PC-3 (cell line): ENCODE measurements around the gene ICAM2. TPM values are rescaled to one million over a fixed set of nuclear protein-coding genes. Genes with fewer than 3 reads are reported as not detected.

Experiments
- ATAC-seq: fragments of 200-7000 bp; cut with Tn5 transposase; 2 replicates; pipeline ENCODE4 v1.9.1; 2020; ENCODE audit warnings: mild to moderate bottlenecking, moderate library complexity
- BruUV-seq: library from RNA; stranded (reverse); fragments of 400-500 nt; replicated peaks from 2 replicates; lab custom pipeline; 2021; lab: Mats Ljungman, UMichigan
- CTCF ChIA-PET: fragments of 300-600 bp; sonication (Branson Sonifier 250); formaldehyde crosslinking; loops from one replicate; lab custom pipeline; 2022; ENCODE audit warnings: antibody characterized with exemption; lab: Charles Lee
- POLR2A ChIA-PET: fragments of 300-600 bp; sonication (Branson Sonifier 250); formaldehyde crosslinking; loops from one replicate; lab custom pipeline; 2022; ENCODE audit warnings: antibody characterized with exemption; ENCODE audit not compliant: unreplicated experiment; lab: Charles Lee
- DNase-seq: peaks from one replicate; pipeline ENCODE4 v3.0.0-alpha.2; 2015
- H2AFZ ChIP-seq: fragments of 300-600 bp; sonication (generic); 2 replicates; pipeline ENCODE4 v1.6.0; 2016; ENCODE audit warnings: antibody characterized with exemption, low read length
- H3F3A ChIP-seq: fragments of 300-600 bp; sonication (generic); one replicate; pipeline ENCODE4 v1.6.0; 2017; ENCODE audit warnings: antibody characterized with exemption, low read length, control low read depth, mild to moderate bottlenecking; ENCODE audit not compliant: unreplicated experiment
- H3K27ac ChIP-seq: fragments of 300-600 bp; sonication (generic); 2 replicates; pipeline ENCODE4 v1.5.1; 2016; ENCODE audit warnings: mild to moderate bottlenecking, low read length
- H3K27me3 ChIP-seq: fragments of 300-600 bp; sonication (generic); 2 replicates; pipeline ENCODE4 v1.6.1; 2016; ENCODE audit warnings: low read length, mixed read lengths
- H3K36me3 ChIP-seq: fragments of 300-600 bp; sonication (generic); 2 replicates; pipeline ENCODE4 v1.6.1; 2016; ENCODE audit warnings: low read depth, mixed run types, low read length, mixed read lengths
- H3K4me1 ChIP-seq: fragments of 300-600 bp; sonication (generic); 2 replicates; pipeline ENCODE4 v1.5.1; 2016; ENCODE audit warnings: low read length; ENCODE audit not compliant: insufficient read depth
- H3K4me2 ChIP-seq: fragments of 300-600 bp; sonication (generic); 2 replicates; pipeline ENCODE4 v1.6.0; 2016; ENCODE audit warnings: low read length
- H3K4me3 ChIP-seq: fragments of 300-600 bp; sonication (generic); 2 replicates; pipeline ENCODE4 v1.5.1; 2016; ENCODE audit warnings: mild to moderate bottlenecking, low read length, mixed read lengths
- H3K79me2 ChIP-seq: fragments of 300-600 bp; sonication (generic); 2 replicates; pipeline ENCODE4 v1.6.1; 2017; ENCODE audit warnings: low read length, mixed read lengths
- H3K9ac ChIP-seq: fragments of 300-600 bp; sonication (generic); 2 replicates; pipeline ENCODE4 v1.6.0; 2016; ENCODE audit warnings: mild to moderate bottlenecking, low read length
- H3K9me2 ChIP-seq: fragments of 300-600 bp; sonication (generic); replicated peaks from 2 replicates; pipeline ENCODE4 v1.6.1; 2016; ENCODE audit warnings: mixed run types, low read length, mixed read lengths
- H3K9me3 ChIP-seq: fragments of 300-600 bp; sonication (generic); 2 replicates; pipeline ENCODE4 v1.6.1; 2016; ENCODE audit warnings: low read length, mixed read lengths
- H4K20me1 ChIP-seq: fragments of 300-600 bp; sonication (generic); 2 replicates; pipeline ENCODE4 v1.6.1; 2016; ENCODE audit warnings: low read length, mixed read lengths
- EZH2 ChIP-seq: fragments of 300-600 bp; sonication (generic); IDR thresholded peaks from one replicate; pipeline ENCODE4 v1.6.1; 2017; ENCODE audit warnings: antibody characterized with exemption, mild to moderate bottlenecking, low read length; ENCODE audit not compliant: unreplicated experiment
- EZH2phosphoT487 ChIP-seq: fragments of 300-600 bp; sonication (generic); IDR thresholded peaks from 2 replicates; pipeline ENCODE4 v1.6.1; 2018; ENCODE audit warnings: mild to moderate bottlenecking, antibody characterized with exemption, low read length, borderline replicate concordance
- intact Hi-C: fragments of 100-400 bp; cut with micrococcal nuclease; formaldehyde crosslinking; loops from 2 replicates; pipeline ENCODE4 v1.9.0; 2023
- total RNA-seq: library from RNA; depleted of rRNA; stranded (reverse); fragments of >200 nt; gene quantifications from 2 replicates; pipeline ENCODE4 v1.2.3, GENCODE V29; 2014
- TF ChIP-seq, protein P1 (sequence below): fragments of 300-600 bp; sonication (generic); conservative IDR thresholded peaks from 2 replicates; pipeline ENCODE4 v1.5.1; 2017; ENCODE audit warnings: antibody characterized with exemption, low read depth, mild to moderate bottlenecking, low read length

The ICAM2 gene
- total RNA-seq, 1 experiment from 2014 or later: not detected

GRCh38 chr17:64017381-64017980 is 3.0 kb downstream of the ICAM2 start:
- TF ChIP-seq EZH2phosphoT487: no peak
- TF ChIP-seq, protein P1, sequence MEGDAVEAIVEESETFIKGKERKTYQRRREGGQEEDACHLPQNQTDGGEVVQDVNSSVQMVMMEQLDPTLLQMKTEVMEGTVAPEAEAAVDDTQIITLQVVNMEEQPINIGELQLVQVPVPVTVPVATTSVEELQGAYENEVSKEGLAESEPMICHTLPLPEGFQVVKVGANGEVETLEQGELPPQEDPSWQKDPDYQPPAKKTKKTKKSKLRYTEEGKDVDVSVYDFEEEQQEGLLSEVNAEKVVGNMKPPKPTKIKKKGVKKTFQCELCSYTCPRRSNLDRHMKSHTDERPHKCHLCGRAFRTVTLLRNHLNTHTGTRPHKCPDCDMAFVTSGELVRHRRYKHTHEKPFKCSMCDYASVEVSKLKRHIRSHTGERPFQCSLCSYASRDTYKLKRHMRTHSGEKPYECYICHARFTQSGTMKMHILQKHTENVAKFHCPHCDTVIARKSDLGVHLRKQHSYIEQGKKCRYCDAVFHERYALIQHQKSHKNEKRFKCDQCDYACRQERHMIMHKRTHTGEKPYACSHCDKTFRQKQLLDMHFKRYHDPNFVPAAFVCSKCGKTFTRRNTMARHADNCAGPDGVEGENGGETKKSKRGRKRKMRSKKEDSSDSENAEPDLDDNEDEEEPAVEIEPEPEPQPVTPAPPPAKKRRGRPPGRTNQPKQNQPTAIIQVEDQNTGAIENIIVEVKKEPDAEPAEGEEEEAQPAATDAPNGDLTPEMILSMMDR: peak; percentile 53
- TF ChIP-seq EZH2: no peak
- H3K4me2 ChIP-seq: no peak overlapping the region
- H3K9me3 ChIP-seq: no peaks in the 10 kb centered on the region
- H3K79me2 ChIP-seq: no peaks in the 10 kb centered on the region
- CTCF ChIA-PET: interaction anchor here (1.5 to 2.1 kb wide), 2 partner anchors 11 to 116 kb away, joined by 6 to 8 read pairs; no protein-coding TSS in a partner anchor
- H3K27ac ChIP-seq: no peak overlapping the region
- POLR2A ChIA-PET: interaction anchor here (0.6 to 0.7 kb wide), 2 partner anchors 251 to 489 kb away, joined by 3 to 4 read pairs; partner anchors contain the start of gene DDX5
- no peak overlapping the region for H2AFZ ChIP-seq
- DNase-seq: peak; percentile 37
- no peaks in the 10 kb centered on the region for H3F3A ChIP-seq
- H3K9ac ChIP-seq: no peak overlapping the region
- H3K27me3 ChIP-seq: no peaks in the 10 kb centered on the region
- no peaks in the 10 kb centered on the region for H3K4me1 ChIP-seq
- intact Hi-C loops: loop anchor here (2.0 kb wide), 1 partner anchor 99 kb away; the partner anchor contains the start of gene GH1
- H4K20me1 ChIP-seq: no peaks in the 10 kb centered on the region
- BruUV-seq: no TSS peak
- H3K9me2 ChIP-seq: no peaks in the 10 kb centered on the region
- H3K36me3 ChIP-seq: no peaks in the 10 kb centered on the region
- no peak overlapping the region for H3K4me3 ChIP-seq
- no peak for ATAC-seq

DNA sequence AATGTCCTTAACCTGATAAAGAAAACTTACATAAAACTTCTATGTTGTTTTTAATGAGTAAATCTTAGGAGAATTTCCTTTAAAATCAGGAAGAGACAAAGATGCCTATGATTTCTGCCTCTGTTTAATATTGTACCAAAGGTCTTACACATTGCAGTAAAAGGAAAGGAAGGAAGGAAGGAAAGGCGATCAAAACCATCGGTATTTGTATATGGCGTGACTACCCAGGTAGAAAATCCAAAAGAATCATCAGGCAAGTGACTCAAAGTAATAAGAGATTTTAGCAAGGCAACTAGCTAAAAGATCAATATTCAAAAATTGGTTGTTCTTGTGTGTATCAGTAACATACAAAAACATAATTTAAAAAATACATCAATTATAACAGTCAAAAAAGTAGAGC is 3.5 kb downstream of the ICAM2 start:
- TF ChIP-seq EZH2 (no peak), EZH2phosphoT487 (no peak)
- TF ChIP-seq, protein P1: no peak
- Histone ChIP-seq H3K79me2 (no peaks in the 10 kb centered on the region), H3K27ac (no peak overlapping the region), H3K9ac (no peak overlapping the region), H3F3A (no peaks in the 10 kb centered on the region), H3K4me3 (no peak overlapping the region), H3K4me2 (no peak overlapping the region), H3K36me3 (no peaks in the 10 kb centered on the region), H3K27me3 (no peaks in the 10 kb centered on the region), H3K4me1 (no peaks in the 10 kb centered on the region), H3K9me3 (no peaks in the 10 kb centered on the region), H2AFZ (no peak overlapping the region), H3K9me2 (no peaks in the 10 kb centered on the region), H4K20me1 (no peaks in the 10 kb centered on the region)
- no peak for DNase-seq
- CTCF ChIA-PET: interaction anchor here (0.5 to 2.1 kb wide), 5 partner anchors 9 to 402 kb away, joined by 3 to 8 read pairs (median 6); no protein-coding TSS in a partner anchor
- no TSS peak for BruUV-seq
- intact Hi-C loops: loop anchor here (2.0 kb wide), 1 partner anchor 98 kb away; the partner anchor contains the start of gene GH1
- POLR2A ChIA-PET: interaction anchor here (0.6 kb wide), 1 partner anchor 252 kb away, joined by 4 read pairs; no protein-coding TSS in a partner anchor
- ATAC-seq: no peak
